HG03060 (cell line): ENCODE measurements around the gene WSB2.
A peak's percentile ranks its signal among the peaks of the same experiment; 100 is the strongest.

Experiments
- ATAC-seq: cut with Tn5 transposase; IDR thresholded peaks from one replicate; pipeline ENCODE4 v1.9.1; 2021; ENCODE audit warnings: low read depth, moderate number of reproducible peaks; ENCODE audit not compliant: unreplicated experiment

WSB2 gene

DNA sequence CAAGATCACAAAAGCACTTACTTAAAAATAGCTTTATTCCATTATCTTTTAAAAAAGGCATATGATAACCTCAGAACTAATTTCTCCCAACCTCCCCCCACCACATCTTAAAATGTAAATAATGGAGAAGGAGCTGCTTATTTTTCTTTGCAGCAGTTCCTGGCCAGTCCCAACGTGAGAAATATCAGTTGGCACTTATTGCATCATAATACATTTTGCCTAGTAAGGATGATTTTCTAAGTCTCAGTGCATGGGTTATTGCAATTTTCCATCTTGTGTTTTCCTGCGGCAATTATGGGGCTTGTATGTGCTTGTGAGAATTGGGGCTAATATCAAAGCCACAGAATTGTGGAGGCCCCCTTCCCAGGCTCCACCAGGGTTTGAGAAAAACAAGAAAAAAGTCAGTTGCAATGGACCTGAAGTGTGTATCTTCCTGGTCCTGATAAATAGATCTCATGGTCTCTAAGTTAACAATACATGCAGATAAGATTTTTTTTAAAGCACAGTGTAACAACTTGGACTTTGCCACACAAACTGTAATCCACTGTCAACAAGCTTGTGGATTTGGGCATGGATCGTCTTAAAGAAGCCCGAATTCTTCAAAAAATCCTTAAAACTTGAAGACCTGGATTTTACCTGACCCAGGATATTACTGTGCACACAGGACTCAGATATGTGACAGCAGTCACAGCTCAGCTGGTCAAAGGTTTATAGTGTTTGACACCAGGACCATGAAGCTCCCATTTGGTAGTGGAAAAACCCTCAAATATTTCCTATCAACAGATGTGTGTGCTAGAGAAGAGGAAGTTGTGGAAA, 2.8 kb upstream of the WSB2 start:
- no peak for ATAC-seq

DNA sequence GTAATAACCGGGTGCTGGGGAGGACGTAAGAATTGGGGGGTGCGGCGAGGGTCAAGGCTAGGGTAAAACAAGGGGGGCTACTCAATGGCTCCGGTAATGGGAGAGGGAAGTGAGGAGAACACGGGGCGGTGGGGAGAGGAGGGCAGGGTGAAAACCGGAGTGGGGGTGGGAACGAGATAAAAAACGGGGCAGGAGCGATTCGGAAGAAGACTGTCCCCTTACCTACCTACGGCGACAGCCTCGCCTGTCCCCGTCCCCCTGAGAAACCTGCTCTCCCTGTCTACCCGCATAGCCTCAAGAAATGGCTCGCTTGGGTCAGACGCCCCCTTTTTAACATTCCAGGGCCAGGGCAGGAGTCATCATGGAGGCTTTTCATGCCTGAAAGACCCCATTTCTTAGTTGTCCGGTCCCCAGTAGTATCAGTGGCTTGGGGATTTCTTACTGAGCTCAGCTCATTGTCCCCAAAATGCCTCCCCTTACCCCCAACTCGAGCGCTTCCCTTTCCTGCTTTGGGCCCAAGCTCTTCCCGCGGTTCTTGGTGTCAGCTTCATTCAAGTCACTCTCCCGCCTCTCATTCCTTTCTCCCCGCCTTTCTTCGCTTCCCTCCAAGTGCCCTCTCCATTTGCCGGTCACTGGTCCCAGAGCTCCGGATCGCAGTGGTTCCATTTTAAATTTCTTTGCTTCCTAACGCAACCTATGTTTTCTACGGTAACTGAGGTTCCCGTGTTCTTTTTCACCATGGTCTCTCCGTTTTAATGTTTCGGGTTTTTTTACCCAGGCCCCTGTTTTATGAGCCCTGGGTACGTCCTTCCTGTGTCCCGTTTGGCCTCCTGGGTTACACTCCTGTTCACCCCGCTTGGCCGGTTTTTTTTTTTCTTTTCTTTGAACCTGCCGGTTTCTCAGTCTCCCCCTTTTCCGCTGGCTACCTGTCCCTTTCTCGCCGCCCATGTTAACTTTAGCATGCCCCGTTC, 1.2 kb upstream of the WSB2 start:
- no peak for ATAC-seq

DNA sequence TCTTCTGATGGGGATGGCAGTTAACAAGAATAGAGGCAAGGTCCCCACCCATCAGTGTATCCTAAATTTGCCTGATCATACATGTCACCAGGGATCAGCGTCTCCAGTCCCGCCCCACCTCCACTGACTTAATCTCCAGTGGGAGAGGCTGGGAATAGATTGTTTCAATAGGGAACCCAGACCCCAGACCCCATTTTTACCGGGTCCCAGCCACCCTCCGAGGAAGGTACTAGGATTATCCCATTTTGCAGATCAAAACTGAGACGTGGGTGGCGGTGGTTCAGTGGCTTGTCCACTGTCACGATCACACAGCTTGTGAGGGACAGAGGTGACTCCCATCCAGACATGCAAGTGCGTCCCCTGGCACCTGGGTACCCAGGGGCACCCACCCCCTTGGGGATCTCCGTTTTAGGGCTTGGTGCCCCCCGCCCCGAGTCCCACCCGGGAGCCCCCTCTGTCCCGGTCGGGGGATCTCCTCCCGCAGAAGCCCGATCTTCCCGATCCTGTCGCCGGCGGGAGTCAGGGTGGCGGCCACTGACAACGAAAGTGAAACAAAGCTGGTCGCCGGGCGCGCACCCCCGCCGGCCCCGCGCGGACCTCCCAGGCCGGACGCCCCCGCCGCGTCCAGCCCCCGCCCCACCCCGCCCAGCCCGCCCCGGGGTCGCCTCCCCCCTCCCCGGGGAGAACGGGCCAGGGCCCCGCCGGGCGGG, 523 bp downstream of the WSB2 start:
- ATAC-seq, result no peak

DNA sequence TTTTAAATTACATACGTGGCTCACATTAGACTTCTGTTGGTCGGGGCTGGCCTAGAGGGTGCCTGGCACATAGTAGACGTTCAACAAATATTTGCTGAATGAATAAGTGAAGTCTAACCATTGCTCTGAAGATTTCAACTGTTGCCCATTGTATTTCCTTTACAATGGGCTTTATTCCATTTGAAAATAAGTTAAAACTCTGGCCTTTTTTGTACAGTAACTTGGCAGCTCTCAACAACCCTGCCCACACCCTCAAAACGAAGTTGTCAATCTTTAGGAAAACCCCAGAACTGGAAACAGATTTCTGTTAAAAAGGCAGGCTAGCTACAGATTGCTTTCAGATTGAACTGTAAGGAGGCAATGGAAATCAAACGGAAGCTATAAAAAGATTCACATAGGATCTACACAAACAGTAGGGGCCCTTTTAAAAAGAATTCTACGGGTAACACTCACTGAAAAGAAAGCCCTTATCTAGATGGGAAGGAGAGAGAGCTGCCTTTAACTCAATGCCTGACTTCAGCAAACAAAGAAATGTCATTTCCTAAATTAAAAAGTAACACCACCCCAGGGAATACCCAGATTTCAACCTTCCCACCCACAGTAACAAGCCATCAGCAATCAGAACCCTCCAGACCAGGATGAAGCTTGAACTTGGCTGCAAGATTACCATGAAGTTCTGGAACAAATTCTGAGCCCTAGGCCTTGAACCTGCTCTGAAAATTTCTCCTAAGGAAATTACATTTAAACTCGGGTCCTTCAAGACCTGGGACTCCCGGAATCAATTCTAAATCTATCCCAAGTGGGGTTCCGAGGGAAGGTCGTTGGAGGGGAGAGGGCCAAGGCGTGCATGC, 1.4 kb downstream of the WSB2 start:
- ATAC-seq, result no peak

DNA sequence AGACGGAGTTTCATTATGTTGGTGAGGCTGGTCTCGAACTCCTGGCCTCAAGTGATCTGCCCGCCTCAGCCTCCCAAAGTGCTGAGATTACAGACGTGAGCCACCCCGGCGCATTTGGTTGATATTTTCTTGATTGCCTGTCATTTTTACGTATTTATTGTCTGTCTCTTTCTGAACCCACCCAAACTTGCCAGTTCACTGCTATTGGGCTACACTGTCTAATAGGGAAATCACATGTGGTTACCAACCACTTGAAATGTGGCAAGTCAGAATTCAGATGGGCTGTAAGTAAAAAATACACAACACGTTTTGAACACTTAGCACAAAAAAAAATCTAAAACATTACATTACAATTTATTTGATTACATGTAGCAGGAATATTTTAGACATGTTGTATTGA, 2.1 kb downstream of the WSB2 start:
- no peak for ATAC-seq

DNA sequence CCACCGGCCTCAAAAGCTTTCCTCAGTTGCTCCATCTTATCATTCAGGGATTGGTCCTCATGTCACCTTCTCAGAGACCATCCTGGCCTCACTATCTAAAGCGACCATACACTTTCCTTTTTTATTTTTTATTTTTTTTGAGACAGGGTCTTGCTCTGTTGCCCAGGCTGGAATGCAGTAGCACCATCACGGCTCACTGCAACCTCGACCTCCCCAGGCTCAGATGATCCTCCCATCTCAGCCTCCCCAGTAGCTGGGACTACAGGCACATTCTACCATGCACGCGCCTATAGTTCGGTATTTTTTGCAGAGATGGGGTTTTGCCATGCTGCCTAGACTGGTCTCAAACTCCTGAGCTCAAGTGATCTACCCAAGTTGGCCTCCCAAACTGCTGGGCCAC, 2.8 kb downstream of the WSB2 start:
- no peak for ATAC-seq

DNA sequence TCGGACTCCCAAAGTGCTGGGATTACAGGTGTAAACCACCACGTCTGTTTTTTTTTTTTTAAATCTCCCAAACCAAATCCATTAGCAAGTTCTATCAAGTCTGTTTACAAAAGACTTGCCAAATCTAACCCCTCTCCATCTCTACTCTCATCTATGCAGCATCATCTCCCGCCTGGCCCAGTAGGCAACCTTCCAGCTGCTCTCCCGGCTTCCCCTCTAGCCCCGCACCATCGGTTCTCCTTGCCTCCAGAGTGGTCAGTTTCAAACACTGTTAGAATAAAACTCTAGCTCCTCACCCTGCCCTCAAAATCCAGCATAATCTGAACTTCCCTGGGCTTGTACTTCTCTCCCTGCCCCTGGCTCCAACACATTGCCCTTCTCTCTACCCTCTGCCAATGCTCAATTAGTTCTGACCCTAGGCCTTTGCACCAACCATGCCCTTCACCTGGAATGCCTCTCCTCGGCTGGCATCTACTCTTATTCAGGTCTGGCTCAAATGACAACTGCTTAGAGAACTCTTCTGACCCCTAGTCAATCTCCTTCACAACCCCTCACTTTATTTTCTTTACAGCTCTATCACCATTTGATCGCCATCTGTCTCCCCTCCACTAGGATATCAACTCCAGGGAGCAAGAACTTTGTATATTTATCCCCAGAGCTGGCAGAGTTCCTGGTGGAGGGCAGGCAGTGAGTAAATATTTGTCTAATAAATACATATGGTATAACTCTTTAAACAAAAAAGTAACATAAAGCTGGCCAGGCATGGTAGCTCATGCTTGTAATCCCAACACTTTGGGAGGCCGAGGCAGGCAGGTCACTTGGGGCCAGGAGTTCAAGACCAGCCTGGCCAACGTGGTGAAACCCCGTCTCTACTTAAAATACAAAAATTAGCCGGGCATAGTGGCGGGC, 4.9 kb downstream of the WSB2 start:
- no peak for ATAC-seq

DNA sequence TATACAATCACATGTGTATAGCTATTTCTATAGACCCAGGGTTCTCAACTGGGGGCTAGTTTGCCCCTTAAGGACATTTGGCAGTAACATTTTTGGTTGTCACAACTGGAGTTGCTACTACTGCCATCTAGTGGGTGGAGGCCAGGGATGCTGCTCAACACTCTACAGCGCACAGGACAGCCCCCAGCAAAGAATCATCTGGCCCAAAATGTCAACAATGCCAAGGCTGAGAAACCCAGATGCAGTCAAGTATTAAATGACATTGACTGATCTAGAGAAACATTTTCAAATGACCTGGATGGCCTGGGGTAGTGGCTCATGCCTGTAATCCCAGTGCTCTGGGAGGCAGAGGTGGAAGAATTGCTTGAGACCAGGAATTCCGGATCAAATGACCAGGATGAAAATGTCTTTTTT, 5.8 kb downstream of the WSB2 start:
- ATAC-seq, result peak; percentile 53

DNA sequence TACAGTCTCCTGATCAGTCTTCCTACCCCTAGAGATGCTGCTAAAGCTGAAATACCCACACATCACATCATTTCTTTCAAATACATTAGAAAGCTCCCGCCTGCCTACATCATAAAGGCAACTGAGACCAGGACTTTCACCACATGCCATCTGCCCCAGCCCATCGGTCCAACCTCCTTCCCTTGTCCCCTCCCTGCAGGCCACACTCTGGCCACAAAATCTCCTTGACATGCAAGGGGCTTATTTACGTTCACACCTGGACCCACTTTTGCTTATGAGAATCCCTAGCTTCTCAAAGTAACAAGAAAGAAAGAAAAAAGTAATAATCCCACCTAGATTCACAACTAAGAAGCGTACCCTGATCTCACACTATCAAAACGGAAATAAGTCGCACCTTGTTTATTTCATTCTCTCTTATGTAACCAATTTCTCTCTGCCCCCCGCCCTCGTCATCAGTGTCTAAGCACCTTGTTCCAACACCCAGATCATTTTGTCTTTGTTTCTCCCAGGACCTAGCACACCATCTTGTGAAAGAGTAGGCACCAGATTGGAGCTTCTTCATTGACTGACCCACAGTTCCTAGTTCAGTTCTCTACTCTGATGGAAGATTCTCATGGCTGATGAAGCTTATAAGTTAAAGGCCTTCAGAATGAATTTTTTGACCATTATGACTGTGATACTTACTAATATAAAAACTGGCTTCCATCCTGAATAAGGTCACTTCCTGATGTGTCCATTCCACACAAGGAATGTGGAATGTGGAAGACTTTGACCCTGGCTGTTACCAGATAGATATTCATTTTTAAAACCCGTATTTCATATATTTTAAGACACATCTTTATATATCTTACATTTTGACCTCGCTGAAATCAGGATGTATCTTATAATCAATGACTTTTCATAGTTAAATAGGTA, 7.7 kb downstream of the WSB2 start:
- no peak for ATAC-seq

DNA sequence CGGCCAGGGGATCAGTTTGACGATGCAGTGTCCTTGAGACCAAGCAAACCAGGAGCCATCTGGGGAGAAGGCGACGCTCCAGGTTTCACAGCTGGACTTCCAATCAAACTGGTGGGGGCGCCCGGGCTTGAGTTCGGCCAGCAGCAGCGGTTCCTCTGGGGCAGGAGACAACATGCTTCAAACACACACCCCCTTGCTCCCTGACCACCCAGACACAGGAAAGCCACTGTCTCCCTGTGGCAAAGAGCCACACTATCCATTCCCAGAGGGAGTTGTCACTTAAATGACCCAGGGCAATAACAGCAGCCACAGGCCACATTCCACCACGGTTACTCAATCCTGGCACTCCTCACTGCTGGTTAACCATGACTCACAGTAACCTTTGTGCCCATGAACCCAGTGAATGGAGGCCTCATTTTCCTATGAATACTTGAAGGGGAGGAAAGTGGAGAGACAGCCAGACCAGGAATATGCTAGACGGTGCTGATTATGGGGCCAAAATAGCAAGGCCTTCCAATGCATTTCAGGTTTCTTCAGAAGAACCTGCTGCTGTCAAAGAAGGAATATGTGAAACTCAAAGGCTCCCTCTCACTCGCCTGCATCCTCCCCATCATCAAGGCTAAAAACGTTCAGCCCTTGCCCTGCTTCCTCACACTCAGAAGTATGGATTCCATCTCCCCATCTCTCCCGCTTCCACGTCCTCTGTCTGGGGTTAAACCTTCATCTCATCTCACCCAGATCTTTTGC, 8.5 kb downstream of the WSB2 start:
- no peak for ATAC-seq

DNA sequence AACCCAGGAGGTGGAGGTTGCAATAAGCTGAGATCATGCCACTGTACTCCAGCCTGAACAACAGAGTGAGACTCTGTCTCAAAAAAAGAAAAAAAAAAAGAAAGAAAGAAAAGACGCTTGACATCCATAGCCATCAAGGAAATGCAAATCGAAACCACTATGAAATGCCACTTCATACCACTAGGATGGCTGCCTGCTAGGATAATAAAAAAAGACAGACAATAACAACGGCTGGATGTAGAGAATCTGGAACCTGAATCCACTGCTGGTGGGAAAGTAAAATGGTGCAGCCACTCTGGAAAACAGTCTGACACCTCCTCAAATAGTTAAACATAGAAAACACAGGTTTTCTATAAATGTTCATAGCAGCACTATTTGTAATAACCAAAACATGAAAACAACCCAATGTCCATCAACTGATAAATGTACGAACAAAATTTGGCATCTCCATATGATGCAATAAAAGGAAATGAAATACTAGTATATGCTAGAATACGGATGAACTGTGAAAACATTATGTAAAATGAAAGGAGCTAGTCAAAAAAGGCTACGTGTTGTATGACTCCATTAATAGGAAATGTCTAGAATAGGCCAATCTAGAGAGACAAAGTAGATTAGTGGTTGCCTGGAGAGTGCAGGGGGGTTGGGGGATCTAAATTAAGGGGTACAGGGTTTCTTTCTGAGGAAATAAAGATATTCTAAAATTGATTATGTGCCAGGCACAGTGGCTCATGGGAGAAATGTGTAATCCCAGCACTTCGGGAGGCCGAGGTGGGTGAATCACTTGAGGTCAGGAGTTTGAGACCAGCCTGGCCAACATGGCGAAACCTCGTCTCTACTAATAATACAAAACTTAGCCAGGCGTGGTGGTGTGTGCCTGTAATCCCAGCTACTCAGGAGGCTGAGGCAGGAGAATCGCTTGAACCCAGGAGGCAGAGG, 9.7 kb downstream of the WSB2 start:
- no peak for ATAC-seq

DNA sequence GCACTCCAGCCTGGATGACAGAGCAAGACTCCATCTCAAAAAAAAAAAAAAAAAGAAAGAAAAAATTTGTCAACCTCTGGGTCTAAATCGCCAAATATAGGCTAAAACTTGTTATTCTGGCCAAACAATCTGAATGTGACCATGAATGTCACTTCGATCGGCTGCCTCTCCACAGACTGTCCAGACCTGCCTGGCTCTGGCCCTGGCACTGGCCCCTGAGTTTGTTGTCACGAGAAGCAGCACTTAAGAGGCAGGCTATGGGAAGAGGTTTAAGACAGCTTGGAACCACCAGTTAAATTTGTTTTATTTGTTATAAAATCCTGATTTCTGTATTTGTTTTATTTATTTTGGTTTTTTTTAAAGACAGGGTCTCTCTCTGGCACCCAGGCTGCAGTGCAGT, 14.5 kb downstream of the WSB2 start:
- ATAC-seq, result no peak

DNA sequence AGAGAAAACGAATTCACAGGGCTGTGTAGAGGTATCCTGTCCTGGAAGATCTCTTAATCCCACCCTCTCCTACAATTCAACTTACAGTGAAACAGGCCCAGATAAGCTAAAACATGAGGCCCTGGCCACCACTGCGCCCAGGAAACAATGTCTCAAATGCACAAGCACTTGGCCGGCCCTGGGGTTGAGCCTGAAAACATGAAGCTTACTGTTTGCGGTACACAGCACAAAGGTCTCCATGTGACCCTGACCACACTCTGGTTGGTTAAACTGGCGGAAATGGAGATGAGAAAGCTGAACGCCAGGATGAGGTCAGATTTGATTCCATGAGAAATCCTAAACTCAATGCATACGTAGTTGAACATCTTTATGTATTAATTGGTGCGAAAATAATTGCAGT, 16.4 kb downstream of the WSB2 start:
- ATAC-seq, result no peak

DNA sequence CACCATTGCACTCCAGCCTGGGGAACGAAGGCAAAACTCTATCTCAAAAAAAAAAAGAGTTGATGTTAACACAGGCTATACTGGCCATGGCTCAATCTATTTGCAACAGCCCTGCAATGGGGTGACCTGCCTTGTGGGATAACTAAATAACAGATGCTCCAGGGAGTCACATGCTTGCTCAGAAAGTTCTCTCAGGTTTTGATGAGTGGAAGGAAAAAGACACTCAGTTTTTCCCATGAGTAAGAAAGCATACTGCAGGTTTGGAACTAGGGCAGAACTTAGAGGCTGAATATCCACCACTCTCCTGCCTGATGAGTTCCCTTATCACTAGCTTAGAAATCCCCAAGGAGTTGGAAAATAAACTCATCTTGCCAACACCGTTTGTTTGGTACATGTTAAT, 16.9 kb downstream of the WSB2 start:
- ATAC-seq, result no peak

DNA sequence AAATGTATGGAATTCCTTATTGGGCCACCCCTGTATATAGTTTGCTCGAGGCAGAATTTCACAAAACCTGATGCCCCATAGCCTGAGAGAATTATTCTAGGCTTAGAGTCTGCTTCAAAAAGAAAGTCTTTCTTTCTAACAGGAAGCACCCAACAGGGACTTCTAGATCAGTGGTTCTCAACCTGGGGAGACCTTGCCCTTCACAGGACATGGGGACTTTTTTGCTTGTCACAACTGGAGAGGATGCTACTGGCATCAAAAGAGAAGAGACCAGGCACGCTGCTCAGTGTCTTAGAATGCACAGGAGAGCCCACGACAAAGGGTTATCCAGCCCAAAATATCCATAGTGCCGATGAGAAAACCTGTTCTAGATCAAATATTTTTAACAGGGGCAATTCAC, 18.9 kb downstream of the WSB2 start:
- no peak for ATAC-seq

DNA sequence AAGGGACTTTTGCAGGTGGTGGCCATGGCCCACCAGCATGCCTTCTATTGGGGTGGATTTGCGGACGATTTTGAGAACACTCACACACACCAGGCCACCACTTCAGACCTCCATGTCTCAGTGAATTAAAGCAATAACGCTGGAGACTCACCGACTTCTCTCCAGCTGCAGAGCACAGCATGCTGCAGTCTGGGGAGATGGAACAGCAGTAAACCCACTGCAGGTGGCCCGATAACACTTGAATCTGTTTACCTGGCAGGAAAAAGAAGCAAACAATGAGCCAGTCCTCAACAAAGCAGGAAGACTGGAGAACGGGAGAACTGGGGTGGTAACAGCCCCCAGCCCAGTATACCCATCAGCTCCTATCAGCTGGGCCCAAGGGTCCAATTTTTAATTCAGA, 22.8 kb downstream of the WSB2 start:
- no peak for ATAC-seq
